H1 (cell line): ENCODE data around the gene AGAP1. TPM values are rescaled to one million over a fixed set of nuclear protein-coding genes. Genes with fewer than 3 reads are reported as not detected.

ENCODE experiments used
- CTCF ChIA-PET: fragments of 300-600 bp; sonication (Branson Sonifier 250); formaldehyde crosslinking; loops from one replicate; lab custom pipeline; 2021; ENCODE audit not compliant: partially characterized antibody; lab: Charles Lee
- POLR2A ChIA-PET: fragments of 300-600 bp; sonication (Branson Sonifier 250); formaldehyde crosslinking; loops from one replicate; lab custom pipeline; 2021; ENCODE audit warnings: inconsistent platforms; ENCODE audit not compliant: partially characterized antibody; lab: Charles Lee
- DNase-seq, 2 experiments: peaks; one replicate each; pipeline versions ENCODE4 v3.0.0 to v3.0.0-alpha.2; 2010 to 2022; ENCODE audit warnings: low spot score in 2 of 2, low read depth in 1 of 2, mixed read lengths in 1 of 2
- FAIRE-seq: peaks from 2 replicates; lab custom pipeline; 2011; peaks lifted over from hg19 to GRCh38; lab: Jason Lieb, UNC
- H2AFZ ChIP-seq: 2 replicates; pipeline ENCODE4 v1.8.1; 2012; ENCODE audit warnings: low read length, inconsistent platforms
- H2AK5ac ChIP-seq: 2 replicates; pipeline ENCODE4 v1.6.1; 2013; ENCODE audit warnings: low read depth, low read length
- H2BK120ac ChIP-seq: replicated peaks from 2 replicates; pipeline ENCODE3; 2013; ENCODE audit warnings: low read depth, low read length, inconsistent platforms
- H2BK12ac ChIP-seq: 2 replicates; pipeline ENCODE4 v1.6.1; 2013; ENCODE audit warnings: low read depth, low read length
- H2BK15ac ChIP-seq: 2 replicates; pipeline ENCODE4 v1.6.1; 2013; ENCODE audit warnings: low read length
- H2BK20ac ChIP-seq: 2 replicates; pipeline ENCODE4 v1.6.1; 2013; ENCODE audit warnings: low read length
- H2BK5ac ChIP-seq: 2 replicates; pipeline ENCODE4 v1.6.1; 2013; ENCODE audit warnings: low read depth, low read length
- H3K14ac ChIP-seq: 2 replicates; pipeline ENCODE4 v1.6.1; 2013; ENCODE audit warnings: inconsistent platforms; ENCODE audit not compliant: insufficient read length
- H3K18ac ChIP-seq: 2 replicates; pipeline ENCODE4 v1.6.1; 2013; ENCODE audit warnings: low read length; ENCODE audit errors: extremely low read depth
- H3K23ac ChIP-seq: 2 replicates; pipeline ENCODE4 v1.6.1; 2013; ENCODE audit warnings: inconsistent platforms; ENCODE audit not compliant: insufficient read length
- H3K23me2 ChIP-seq: 2 replicates; pipeline ENCODE4 v1.6.1; 2013; ENCODE audit warnings: low read depth, low read length
- H3K27ac ChIP-seq: 2 replicates; pipeline ENCODE4 v1.6.1; 2011; ENCODE audit warnings: low read depth, low read length, inconsistent platforms
- H3K27me3 ChIP-seq, 4 experiments: replicated peaks in 1 of 4; 1 replicate in 1 of 4; 2 replicates in 3 of 4; pipeline versions ENCODE4 v1.6.1 to v1.8.1; 2011 to 2013; ENCODE audit warnings: low read length in 3 of 4, mild to moderate bottlenecking in 3 of 4, inconsistent platforms in 2 of 4, mixed read lengths in 2 of 4, moderate library complexity in 1 of 4; ENCODE audit not compliant: control insufficient read depth in 3 of 4, insufficient read depth in 3 of 4; ENCODE audit errors: extremely low read depth in 1 of 4
- H3K36me3 ChIP-seq, 4 experiments: 2 replicates each; pipeline versions ENCODE4 v1.6.1 to v1.8.1; 2011 to 2013; ENCODE audit warnings: mild to moderate bottlenecking in 4 of 4, low read length in 3 of 4, moderate library complexity in 2 of 4, control low read depth in 1 of 4, inconsistent platforms in 1 of 4; ENCODE audit not compliant: insufficient read depth in 4 of 4, control insufficient read depth in 2 of 4
- H3K4ac ChIP-seq: replicated peaks from 2 replicates; pipeline ENCODE3; 2013; ENCODE audit warnings: low read length, low read depth, mixed read lengths, inconsistent platforms; ENCODE audit not compliant: insufficient read length
- H3K4me1 ChIP-seq, 4 experiments: replicated peaks in 1 of 4; 1 replicate in 1 of 4; 2 replicates in 3 of 4; pipeline versions ENCODE4 v1.6.1 to v1.8.1; 2011 to 2013; ENCODE audit warnings: low read length in 3 of 4, inconsistent platforms in 2 of 4, mixed read lengths in 1 of 4; ENCODE audit not compliant: insufficient read depth in 4 of 4, control insufficient read depth in 3 of 4
- H3K4me2 ChIP-seq, 2 experiments: 2 replicates each; pipeline versions ENCODE4 v1.6.1 to v1.8.1; 2011 to 2013; ENCODE audit warnings: low read depth in 2 of 2, low read length in 2 of 2, control low read depth in 1 of 2, inconsistent platforms in 1 of 2, mild to moderate bottlenecking in 1 of 2; ENCODE audit not compliant: insufficient read depth in 1 of 2
- H3K4me3 ChIP-seq, 4 experiments: fragments of 200-600, 300-600 bp in 1 of 4; sonication (generic), shearing (Covaris generic), sonication (Bioruptor Twin) in 1 of 4; 2 replicates each; pipeline versions ENCODE4 v1.5.1 to v1.8.1; 2011 to 2016; ENCODE audit warnings: low read length in 4 of 4, low read depth in 3 of 4, control low read depth in 2 of 4, inconsistent platforms in 2 of 4, mild to moderate bottlenecking in 2 of 4, mixed read lengths in 1 of 4, moderate library complexity in 1 of 4; ENCODE audit not compliant: insufficient read depth in 2 of 4; ENCODE audit errors: extremely low read depth in 1 of 4
- H3K56ac ChIP-seq: replicated peaks from 2 replicates; pipeline ENCODE3; 2013; ENCODE audit warnings: low read depth, mild to moderate bottlenecking, mixed read lengths, low read length, inconsistent platforms; ENCODE audit not compliant: insufficient read length
- H3K79me1 ChIP-seq: 2 replicates; pipeline ENCODE4 v1.6.1; 2013; ENCODE audit warnings: low read depth, low read length, control low read depth
- H3K79me2 ChIP-seq, 2 experiments: 2 replicates each; pipeline versions ENCODE4 v1.6.1 to v1.8.1; 2012 to 2013; ENCODE audit warnings: low read length in 2 of 2, mild to moderate bottlenecking in 2 of 2, inconsistent platforms in 1 of 2; ENCODE audit not compliant: insufficient read depth in 2 of 2, control insufficient read depth in 1 of 2
- H3K9ac ChIP-seq, 4 experiments: replicated peaks in 1 of 4; 1 replicate in 1 of 4; 2 replicates in 3 of 4; pipeline versions ENCODE4 v1.6.1 to v1.8.1; 2011 to 2013; ENCODE audit warnings: low read depth in 3 of 4, low read length in 3 of 4, control low read depth in 2 of 4, mild to moderate bottlenecking in 2 of 4, moderate library complexity in 2 of 4, inconsistent platforms in 1 of 4; ENCODE audit errors: extremely low read depth in 1 of 4
- H3K9me3 ChIP-seq, 2 experiments: 2 replicates each; pipeline versions ENCODE4 v1.6.1 to v1.8.1; 2012 to 2013; ENCODE audit warnings: mild to moderate bottlenecking in 2 of 2, moderate library complexity in 2 of 2, control low read depth in 1 of 2, inconsistent platforms in 1 of 2, low read depth in 1 of 2, low read length in 1 of 2, mixed read lengths in 1 of 2; ENCODE audit not compliant: insufficient read depth in 2 of 2
- H4K20me1 ChIP-seq, 2 experiments: replicated peaks in 1 of 2; 2 replicates each; pipeline versions ENCODE3 to v1.8.1; 2011 to 2013; ENCODE audit warnings: inconsistent platforms in 2 of 2, low read length in 2 of 2, mild to moderate bottlenecking in 1 of 2; ENCODE audit not compliant: insufficient read depth in 2 of 2, control insufficient read depth in 1 of 2
- H4K5ac ChIP-seq: 2 replicates; pipeline ENCODE4 v1.6.1; 2013; ENCODE audit warnings: low read length, low read depth, mixed read lengths, inconsistent platforms; ENCODE audit not compliant: insufficient read length
- H4K8ac ChIP-seq: 2 replicates; pipeline ENCODE4 v1.8.0; 2013; ENCODE audit warnings: mild to moderate bottlenecking, moderate library complexity, low read length, inconsistent platforms; ENCODE audit not compliant: insufficient read depth; ENCODE audit errors: extremely low read depth
- H4K91ac ChIP-seq: replicated peaks from 2 replicates; pipeline ENCODE3; 2013; ENCODE audit warnings: low read length, mixed read lengths, inconsistent platforms; ENCODE audit not compliant: insufficient read length
- BCL11A ChIP-seq, 2 experiments: IDR thresholded peaks; one replicate each; pipeline ENCODE4 v1.6.1; 2011; ENCODE audit warnings: low read depth in 2 of 2, low read length in 2 of 2, mild to moderate bottlenecking in 2 of 2
- MAFK ChIP-seq: IDR thresholded peaks from 2 replicates; pipeline ENCODE4 v1.6.1; 2012; ENCODE audit warnings: low read depth, mild to moderate bottlenecking, improper control_type of control experiment, low read length
- RAD21 ChIP-seq, 2 experiments: IDR thresholded peaks in 1 of 2; conservative IDR thresholded peaks in 1 of 2; 2 replicates each; pipeline ENCODE4 v1.6.1; 2011; ENCODE audit warnings: low read depth in 2 of 2, low read length in 2 of 2, improper control_type of control experiment in 1 of 2, inconsistent platforms in 1 of 2, mild to moderate bottlenecking in 1 of 2, moderate library complexity in 1 of 2
- RBBP5 ChIP-seq: IDR thresholded peaks from 2 replicates; pipeline ENCODE4 v1.7.1; 2012; ENCODE audit warnings: low read depth, mild to moderate bottlenecking, inconsistent platforms, low read length, moderate library complexity, borderline replicate concordance
- SIX5 ChIP-seq: IDR thresholded peaks from 2 replicates; pipeline ENCODE4 v1.6.1; 2011; ENCODE audit warnings: mild to moderate bottlenecking, low read depth, low read length
- SP4 ChIP-seq: IDR thresholded peaks from 2 replicates; pipeline ENCODE4 v1.6.1; 2012; ENCODE audit warnings: low read length, inconsistent platforms
- TAF1 ChIP-seq: IDR thresholded peaks from 2 replicates; pipeline ENCODE4 v1.6.1; 2011; ENCODE audit warnings: mild to moderate bottlenecking, low read depth, low read length
- TBP ChIP-seq: IDR thresholded peaks from 2 replicates; pipeline ENCODE4 v1.6.1; 2011; ENCODE audit warnings: low read depth, low read length, improper control_type of control experiment
- WGBS, 2 experiments: shearing (Covaris generic) in 1 of 2; methylation state at CpG; one replicate each; pipeline versions ENCODE4 v1.1.6 to v1.1.7; 2013 to 2015; ENCODE audit warnings: low lambda C conversion rate in 2 of 2, mixed read lengths in 2 of 2, inconsistent platforms in 1 of 2, low coverage in 1 of 2, missing lambda C conversion rate in 1 of 2; ENCODE audit not compliant: insufficient replicate concordance in 2 of 2, insufficient coverage in 1 of 2, insufficient read length in 1 of 2; ENCODE audit errors: extremely low coverage in 1 of 2, missing lambda C conversion rate in 1 of 2; 5-methylcytosine and 5-hydroxymethylcytosine counted together
- polyA plus RNA-seq, 7 experiments: library from polyadenylated mRNA; depleted of rRNA in 3 of 7; stranded (reverse) in 5 of 7; unstranded in 2 of 7; fragments of >200 nt in 5 of 7; fragments of 200-250 nt in 2 of 7; gene quantifications; 1 replicate in 5 of 7; 2 replicates in 1 of 7; 4 replicates in 1 of 7; pipeline versions ENCODE4 v1.2.1 to v1.2.3, GENCODE V29; 2011 to 2013; ENCODE audit warnings: missing spikeins in 2 of 7, mixed read lengths in 2 of 7
- total RNA-seq: library from RNA; stranded (reverse); fragmentation: NEBNext Ultra II Directional; extraction: Animal tissue kit (Norgen Biotek cat#: 25700); gene quantifications from 2 replicates; pipeline ENCODE4 v1.2.1, GENCODE V29; 2021

Gene AGAP1
- total and polyA plus RNA-seq, 2 of the 8 experiments (the other 6 are each of a cell fraction or from before 2014, with no cell fraction given): 18.1 to 39.4 TPM

DNA sequence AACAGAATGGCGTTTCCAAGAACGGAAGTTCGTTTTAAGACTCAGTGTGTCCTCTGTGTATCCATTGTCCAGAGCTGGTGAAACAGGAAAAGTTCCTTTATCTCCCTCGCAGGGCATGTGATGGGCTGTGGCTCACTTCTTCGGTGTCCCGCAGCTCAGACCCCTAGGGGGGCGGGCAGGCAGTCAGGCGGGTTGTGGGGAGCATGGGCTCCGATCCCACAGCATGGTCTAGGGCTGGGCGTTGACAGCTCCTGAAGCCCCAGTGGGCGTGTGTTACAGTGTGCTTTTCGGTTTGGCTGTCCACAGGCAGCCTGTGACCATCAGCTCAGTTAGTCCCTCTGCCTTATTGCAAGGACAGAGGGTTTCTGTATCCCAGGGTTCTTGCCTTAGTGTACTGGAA lies 319.6 kb downstream of the AGAP1 start:
- H4K5ac ChIP-seq: no peak overlapping the region
- no peak overlapping the region for H2AK5ac ChIP-seq
- H3K9ac ChIP-seq: no peak overlapping the region
- H3K36me3 ChIP-seq: peaks cover 0 to 8% (median 2%) of the 10 kb centered on the region in 4 experiments; a peak in 3 of 8 replicates
- no peak for FAIRE-seq
- no peak overlapping the region for H3K4ac ChIP-seq
- H2BK15ac ChIP-seq: no peak overlapping the region
- no peak overlapping the region for H2BK12ac ChIP-seq
- H3K4me3 ChIP-seq: no peak overlapping the region
- CTCF ChIA-PET: interaction anchor here (0.6 to 1.2 kb wide), 4 partner anchors 10 to 325 kb away, joined by 3 to 5 read pairs (median 4); no protein-coding TSS in a partner anchor
- no peak overlapping the region for H2BK20ac ChIP-seq
- POLR2A ChIA-PET: no interaction called here
- TF ChIP-seq RBBP5 (no peak), MAFK (no peak), TAF1 (no peak), SP4 (no peak), RAD21 (IDR thresholded peaks at IDR 0.05 in 1 of 2, conservative IDR thresholded peaks at IDR 0.05 in 1 of 2; ENCODE audit: low read depth in 2 of 2, low read length in 2 of 2) (no peak), TBP (no peak), BCL11A (IDR thresholded peaks at IDR 0.05; ENCODE audit: low read depth in 2 of 2, low read length in 2 of 2) (no peak), SIX5 (no peak)
- H3K23ac ChIP-seq: no peak overlapping the region
- no peak overlapping the region for H3K56ac ChIP-seq
- H3K18ac ChIP-seq: no peak overlapping the region
- no peaks in the 10 kb centered on the region for H3K79me2 ChIP-seq
- no peaks in the 10 kb centered on the region for H3K23me2 ChIP-seq
- no peak overlapping the region for H2BK5ac ChIP-seq
- no peaks in the 10 kb centered on the region for H3K27me3 ChIP-seq
- H3K9me3 ChIP-seq: no peaks in the 10 kb centered on the region
- H3K79me1 ChIP-seq: no peaks in the 10 kb centered on the region; the same call in 1 of the 2 replicates
- H4K20me1 ChIP-seq: peaks cover 4 to 8% of the 10 kb centered on the region in 2 experiments
- no peak overlapping the region; the same call in 1 of the 2 replicates for H3K27ac ChIP-seq
- H4K8ac ChIP-seq: no peak overlapping the region
- peaks cover 2 to 11% (median 9%) of the 10 kb centered on the region in 4 experiments; a peak in 4 of 7 replicates for H3K4me1 ChIP-seq
- no peak overlapping the region for H2AFZ ChIP-seq
- 97% methylated on average over 12 of the region's 12 CpGs; no CpG with 5 or more reads in 1 of the 2 experiments for WGBS, 2 experiments
- no peak overlapping the region for H4K91ac ChIP-seq
- H3K4me2 ChIP-seq: no peak overlapping the region
- no peak for DNase-seq
- H2BK120ac ChIP-seq: no peak overlapping the region
- H3K14ac ChIP-seq: no peak overlapping the region
